ENCODE measurements around the gene GNPTG. TPM values are rescaled to one million over a fixed set of nuclear protein-coding genes. Genes with fewer than 3 reads are reported as not detected.

The GNPTG gene
- total RNA-seq, 1 donor from 2014 or later, result 52.9 TPM

DNA sequence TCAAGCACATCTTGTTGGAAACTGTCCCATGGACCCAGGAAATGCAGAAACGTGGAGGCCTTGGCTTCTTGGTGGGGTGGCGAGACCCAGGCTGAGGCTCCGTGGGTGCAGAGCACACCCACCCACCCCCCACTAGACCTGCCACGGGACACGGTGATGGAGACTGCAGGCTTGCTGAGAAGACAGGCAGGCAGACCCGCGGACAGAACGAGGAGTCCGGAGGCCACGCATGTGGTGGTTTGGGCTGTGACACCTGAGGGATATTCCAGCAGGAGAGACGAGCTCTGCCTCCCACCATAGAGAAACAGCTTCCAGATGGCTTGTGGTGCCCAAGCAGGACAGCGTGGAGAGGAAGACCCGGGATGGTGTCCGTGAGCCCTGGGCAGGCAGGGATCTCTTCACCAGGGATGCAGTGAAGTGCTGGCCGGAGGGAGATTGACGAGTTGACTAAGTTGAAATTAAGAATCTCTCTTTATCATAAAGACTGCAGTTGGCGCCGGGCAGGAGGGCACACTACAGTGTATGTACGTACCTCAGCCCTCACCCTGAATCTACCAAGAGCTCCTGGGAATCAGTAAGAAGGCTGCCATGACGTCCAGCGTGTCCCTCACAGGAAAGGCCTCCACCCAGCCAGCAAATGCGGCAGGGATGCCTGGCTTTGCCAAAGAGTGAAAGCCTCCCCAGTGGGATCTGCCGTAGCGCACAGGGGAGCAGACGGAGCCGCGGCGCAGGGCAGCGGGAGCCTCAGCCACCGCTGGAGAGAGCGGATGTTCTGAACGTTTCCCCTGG, 34.1 kb upstream of the GNPTG start:
- peaks cover 6% of the 10 kb centered on the region for H3K4me1 Mint-ChIP-seq
- H3K36me3 Mint-ChIP-seq, result peaks cover 36% of the 10 kb centered on the region
- TF ChIP-seq, protein P1, sequence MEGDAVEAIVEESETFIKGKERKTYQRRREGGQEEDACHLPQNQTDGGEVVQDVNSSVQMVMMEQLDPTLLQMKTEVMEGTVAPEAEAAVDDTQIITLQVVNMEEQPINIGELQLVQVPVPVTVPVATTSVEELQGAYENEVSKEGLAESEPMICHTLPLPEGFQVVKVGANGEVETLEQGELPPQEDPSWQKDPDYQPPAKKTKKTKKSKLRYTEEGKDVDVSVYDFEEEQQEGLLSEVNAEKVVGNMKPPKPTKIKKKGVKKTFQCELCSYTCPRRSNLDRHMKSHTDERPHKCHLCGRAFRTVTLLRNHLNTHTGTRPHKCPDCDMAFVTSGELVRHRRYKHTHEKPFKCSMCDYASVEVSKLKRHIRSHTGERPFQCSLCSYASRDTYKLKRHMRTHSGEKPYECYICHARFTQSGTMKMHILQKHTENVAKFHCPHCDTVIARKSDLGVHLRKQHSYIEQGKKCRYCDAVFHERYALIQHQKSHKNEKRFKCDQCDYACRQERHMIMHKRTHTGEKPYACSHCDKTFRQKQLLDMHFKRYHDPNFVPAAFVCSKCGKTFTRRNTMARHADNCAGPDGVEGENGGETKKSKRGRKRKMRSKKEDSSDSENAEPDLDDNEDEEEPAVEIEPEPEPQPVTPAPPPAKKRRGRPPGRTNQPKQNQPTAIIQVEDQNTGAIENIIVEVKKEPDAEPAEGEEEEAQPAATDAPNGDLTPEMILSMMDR (IDR thresholded peaks at IDR 0.05; ENCODE audit: unreplicated experiment), result no peak
- H3K9me3 Mint-ChIP-seq, result no peaks in the 10 kb centered on the region
- no peaks in the 10 kb centered on the region for H3K27me3 Mint-ChIP-seq (ENCODE audit: low read depth)
- no peak for DNase-seq (ENCODE audit: low spot score in 2 of 2, unreplicated experiment in 2 of 2)
- H3K27ac Mint-ChIP-seq, result no peak overlapping the region
- H3K4me3 Mint-ChIP-seq, result no peak overlapping the region

DNA sequence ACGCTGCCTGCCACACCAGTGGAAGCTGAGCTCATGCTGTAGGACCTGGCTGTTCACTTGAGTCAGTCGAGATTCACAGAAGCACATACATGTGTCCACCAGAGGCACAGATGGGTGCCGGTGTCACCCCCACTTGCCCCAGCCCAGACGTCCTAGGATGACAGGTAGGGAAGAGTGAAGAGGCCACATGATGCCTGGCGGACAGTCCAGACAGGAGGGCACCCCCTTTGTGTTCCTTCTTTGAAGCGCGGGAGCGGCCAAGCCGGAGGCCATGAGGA, 33.5 kb upstream of the GNPTG start:
- H3K27ac Mint-ChIP-seq, result no peak overlapping the region
- no peaks in the 10 kb centered on the region for H3K27me3 Mint-ChIP-seq (ENCODE audit: low read depth)
- no peaks in the 10 kb centered on the region for H3K9me3 Mint-ChIP-seq
- no peak for DNase-seq (ENCODE audit: low spot score in 2 of 2, unreplicated experiment in 2 of 2)
- no peak overlapping the region for H3K4me3 Mint-ChIP-seq
- H3K36me3 Mint-ChIP-seq, result peaks cover 36% of the 10 kb centered on the region
- TF ChIP-seq, protein P1 (IDR thresholded peaks at IDR 0.05; ENCODE audit: unreplicated experiment), result no peak
- peaks cover under 1% of the 10 kb centered on the region for H3K4me1 Mint-ChIP-seq

DNA sequence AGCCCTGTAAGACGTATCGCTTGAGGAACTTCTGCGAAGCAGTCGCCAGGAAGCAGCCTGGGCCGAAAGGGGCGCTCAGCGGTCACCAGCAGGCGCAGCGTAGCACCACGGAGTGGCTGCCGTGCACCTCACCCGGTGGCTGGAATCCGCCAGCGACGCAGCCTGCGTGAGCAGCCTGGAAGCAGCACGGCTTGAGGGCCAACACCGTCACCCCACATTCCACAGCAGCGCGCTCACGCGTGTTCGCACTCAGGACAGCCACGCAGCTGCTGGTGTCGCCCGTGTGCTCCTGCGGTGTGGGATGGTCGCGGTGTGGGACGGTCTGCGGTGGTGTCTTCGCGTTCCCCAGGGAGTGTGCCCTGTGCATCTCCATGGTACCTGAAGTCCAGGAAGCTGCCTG, 32.7 kb upstream of the GNPTG start:
- no peak for DNase-seq (ENCODE audit: low spot score in 2 of 2, unreplicated experiment in 2 of 2)
- Mint-ChIP-seq H3K9me3 (no peaks in the 10 kb centered on the region), H3K4me3 (no peak overlapping the region), H3K27ac (no peak overlapping the region), H3K4me1 (no peaks in the 10 kb centered on the region), H3K27me3 (ENCODE audit: low read depth) (no peaks in the 10 kb centered on the region), H3K36me3 (peaks cover 42% of the 10 kb centered on the region)
- TF ChIP-seq, protein P1 (IDR thresholded peaks at IDR 0.05; ENCODE audit: unreplicated experiment), result no peak

DNA sequence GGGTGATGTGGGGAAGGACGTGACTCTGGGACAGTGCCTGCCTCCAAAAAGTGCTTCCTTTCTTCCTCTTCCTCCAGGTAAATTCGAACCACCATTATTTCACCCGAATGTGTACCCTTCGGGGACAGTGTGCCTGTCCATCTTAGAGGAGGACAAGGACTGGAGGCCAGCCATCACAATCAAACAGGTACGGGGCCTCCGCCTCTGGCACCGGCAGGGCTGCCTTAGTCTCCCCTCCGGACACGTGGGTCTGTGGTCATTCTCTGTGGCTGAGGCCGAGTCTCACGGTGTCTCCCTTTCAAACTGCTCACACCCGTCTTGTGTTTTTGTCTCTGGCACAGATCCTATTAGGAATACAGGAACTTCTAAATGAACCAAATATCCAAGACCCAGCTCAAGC, 31.6 kb upstream of the GNPTG start:
- peaks cover 47% of the 10 kb centered on the region for H3K36me3 Mint-ChIP-seq
- H3K9me3 Mint-ChIP-seq, result no peaks in the 10 kb centered on the region
- no peak overlapping the region for H3K27ac Mint-ChIP-seq
- no peaks in the 10 kb centered on the region for H3K4me1 Mint-ChIP-seq
- TF ChIP-seq, protein P1 (IDR thresholded peaks at IDR 0.05; ENCODE audit: unreplicated experiment), result no peak
- no peak overlapping the region for H3K4me3 Mint-ChIP-seq
- DNase-seq (ENCODE audit: low spot score in 2 of 2, unreplicated experiment in 2 of 2), result no peak
- no peaks in the 10 kb centered on the region for H3K27me3 Mint-ChIP-seq (ENCODE audit: low read depth)

DNA sequence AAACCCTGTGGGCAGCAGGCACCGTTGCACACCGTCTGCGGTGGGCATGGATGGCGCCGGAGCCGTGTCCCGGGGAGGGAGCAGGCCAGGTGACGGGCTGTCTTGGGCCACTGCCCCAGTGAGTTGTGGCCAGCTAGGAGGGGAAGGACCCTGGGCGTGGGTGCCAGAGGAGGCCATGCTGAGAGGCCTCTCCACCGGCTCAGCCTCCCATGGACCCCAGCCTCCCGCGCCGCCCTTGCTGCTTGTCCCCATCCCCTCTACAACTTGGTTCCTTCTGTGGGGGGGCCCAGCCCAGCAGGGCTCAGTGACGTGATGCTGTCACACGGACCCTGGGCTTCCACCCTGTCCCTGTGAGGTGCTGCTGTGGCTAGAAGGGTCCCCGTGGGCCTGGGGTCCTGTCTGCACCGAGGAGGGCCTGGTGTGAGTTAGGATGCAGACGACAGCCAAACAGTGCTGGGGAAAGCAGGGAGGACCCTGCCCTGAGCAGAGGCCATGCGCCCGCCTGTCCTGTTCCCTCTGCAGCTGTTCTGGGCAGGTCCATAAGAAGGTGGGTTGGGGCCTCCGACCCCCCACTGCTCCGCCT, 31.0 kb upstream of the GNPTG start:
- H3K9me3 Mint-ChIP-seq, result no peaks in the 10 kb centered on the region
- no peak for DNase-seq (ENCODE audit: low spot score in 2 of 2, unreplicated experiment in 2 of 2)
- H3K4me3 Mint-ChIP-seq, result no peak overlapping the region
- peaks cover 44% of the 10 kb centered on the region for H3K36me3 Mint-ChIP-seq
- no peaks in the 10 kb centered on the region for H3K27me3 Mint-ChIP-seq (ENCODE audit: low read depth)
- no peak overlapping the region for H3K27ac Mint-ChIP-seq
- no peaks in the 10 kb centered on the region for H3K4me1 Mint-ChIP-seq
- TF ChIP-seq, protein P1 (IDR thresholded peaks at IDR 0.05; ENCODE audit: unreplicated experiment), result no peak
